HG03108 (cell line): ENCODE data around the gene GPC5.

ENCODE experiments used
- ATAC-seq: cut with Tn5 transposase; IDR thresholded peaks from one replicate; pipeline ENCODE4 v1.9.1; 2021; ENCODE audit warnings: moderate library complexity; ENCODE audit not compliant: unreplicated experiment

GPC5 gene

DNA sequence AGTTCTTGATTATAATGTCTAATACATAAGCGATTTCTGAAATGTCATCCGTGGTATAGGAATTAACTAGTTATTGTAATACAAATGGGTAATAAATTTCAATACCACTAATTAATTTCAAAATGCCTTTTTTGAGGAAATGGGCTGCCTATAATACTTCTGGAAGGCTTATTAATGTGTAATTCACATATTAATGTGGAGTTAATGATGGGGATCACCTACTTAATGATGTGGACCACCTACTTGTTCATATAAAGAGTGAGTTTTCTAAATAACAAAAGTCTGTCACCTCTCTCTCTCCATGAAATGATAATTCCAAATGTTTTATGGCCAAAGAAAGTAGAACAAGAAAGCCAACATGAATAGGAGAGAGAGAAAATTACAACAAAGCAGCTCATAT is 914.4 kb downstream of the GPC5 start:
- no peak for ATAC-seq

DNA sequence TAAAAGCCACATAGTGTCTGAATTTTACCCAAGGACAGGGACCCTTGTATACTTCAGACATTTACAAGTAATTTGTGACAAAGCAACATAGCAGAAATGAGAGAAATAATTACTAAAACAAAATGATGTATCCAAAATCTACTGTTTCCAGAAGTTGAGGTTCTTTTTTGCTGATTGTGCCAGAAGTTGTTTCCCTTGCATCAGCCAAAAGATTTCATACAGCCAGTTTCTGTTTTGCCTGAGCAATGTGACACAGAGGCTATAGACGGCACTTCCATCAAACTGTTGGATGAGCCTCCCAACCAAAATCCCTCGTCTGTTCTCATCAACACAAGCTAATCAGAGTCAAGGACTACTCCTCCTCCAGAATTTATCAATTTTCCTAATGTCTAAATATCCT is 915.0 kb downstream of the GPC5 start:
- no peak for ATAC-seq

DNA sequence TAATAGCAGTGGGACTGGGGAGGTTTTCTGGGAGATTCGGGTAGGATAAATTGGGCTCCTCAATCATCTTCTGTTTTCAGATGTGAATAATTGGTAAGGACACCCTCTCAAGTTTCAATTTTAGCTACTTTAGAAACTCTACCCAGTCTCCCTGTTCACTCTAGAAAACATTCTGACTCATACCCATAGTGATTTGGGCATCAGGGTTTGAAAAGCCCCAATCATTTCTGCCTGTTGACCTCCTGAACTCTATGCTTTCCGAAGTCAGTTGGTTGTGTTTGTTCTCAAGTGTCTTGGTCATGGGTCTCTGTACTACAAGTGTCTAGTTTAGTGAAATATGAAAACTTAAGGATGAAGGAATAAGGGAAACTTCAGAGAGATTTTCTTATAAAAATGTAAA is 916.8 kb downstream of the GPC5 start:
- no peak for ATAC-seq

DNA sequence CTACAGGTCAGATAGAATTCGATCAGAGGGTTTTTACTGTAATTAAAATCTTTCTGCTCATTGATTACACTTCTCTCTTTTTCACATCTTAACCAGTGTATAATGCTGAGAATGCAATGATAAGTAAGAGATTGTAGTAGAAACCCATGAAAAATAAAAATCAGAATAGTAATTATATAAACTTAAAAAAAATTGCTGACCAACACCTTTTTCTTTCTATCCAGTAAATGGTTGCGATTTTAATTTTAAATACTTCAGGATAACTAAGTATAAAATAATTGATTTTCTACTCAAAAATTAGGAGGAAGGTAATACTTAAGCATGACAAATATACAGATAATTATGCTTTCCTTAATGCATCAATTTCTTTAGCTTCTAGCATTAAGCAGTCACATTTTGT is 917.6 kb downstream of the GPC5 start:
- no peak for ATAC-seq

DNA sequence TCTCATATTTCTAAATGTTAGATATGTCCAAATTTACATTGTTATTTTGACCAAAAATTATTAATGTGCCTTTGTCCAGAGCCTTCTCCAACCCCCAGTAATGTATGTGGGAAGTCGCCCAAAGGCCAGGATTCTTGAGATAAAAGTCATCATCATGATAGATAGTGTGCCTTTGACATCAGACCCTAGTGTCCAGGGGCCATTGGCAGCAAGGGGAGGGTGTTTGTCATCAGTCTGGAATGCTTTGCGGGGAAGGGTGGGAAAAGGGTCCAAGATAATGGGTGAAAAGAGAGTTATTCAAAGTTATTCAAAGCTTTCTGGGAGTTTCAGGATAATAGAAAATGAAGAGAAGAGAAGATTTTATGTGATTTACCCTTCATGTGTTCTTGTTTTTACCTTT is 918.6 kb downstream of the GPC5 start:
- ATAC-seq = no peak

DNA sequence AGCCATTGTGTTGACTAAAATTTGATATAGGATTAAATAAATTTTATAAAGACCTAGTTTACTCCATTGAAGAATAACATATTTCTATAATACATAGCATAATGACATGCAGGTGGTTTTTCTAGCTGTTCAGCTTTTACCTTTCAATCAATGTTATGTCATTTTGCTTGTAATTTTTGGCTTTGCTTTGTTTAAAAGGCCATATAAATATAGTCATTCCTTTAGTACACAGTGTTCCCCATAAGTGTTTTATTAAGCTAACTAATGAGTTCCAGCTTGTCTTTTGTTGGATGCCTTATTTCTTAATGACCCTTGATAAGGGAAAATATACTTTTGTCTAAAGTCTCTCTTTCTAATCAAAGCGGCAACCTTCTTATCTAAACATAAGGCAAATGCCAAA is 921.9 kb downstream of the GPC5 start:
- no peak for ATAC-seq

DNA sequence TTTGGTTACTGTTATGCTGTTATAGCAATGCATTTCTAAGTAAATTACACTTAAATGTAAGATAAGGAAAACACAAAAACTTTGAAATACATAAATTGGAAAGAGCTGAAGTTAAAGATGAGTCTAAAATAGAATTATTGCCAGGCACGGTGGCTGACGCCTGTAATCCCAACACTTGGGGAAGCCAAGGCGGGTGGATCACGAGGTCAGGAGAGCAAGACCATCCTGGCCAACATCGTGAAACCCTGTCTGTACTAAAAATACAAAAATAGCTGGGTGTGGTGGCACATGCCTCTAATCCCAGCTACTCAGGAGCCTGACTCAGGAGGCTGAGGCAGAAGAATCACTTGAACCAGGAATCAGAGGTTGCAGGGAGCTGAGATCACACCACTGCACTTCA is 922.8 kb downstream of the GPC5 start:
- no peak for ATAC-seq

DNA sequence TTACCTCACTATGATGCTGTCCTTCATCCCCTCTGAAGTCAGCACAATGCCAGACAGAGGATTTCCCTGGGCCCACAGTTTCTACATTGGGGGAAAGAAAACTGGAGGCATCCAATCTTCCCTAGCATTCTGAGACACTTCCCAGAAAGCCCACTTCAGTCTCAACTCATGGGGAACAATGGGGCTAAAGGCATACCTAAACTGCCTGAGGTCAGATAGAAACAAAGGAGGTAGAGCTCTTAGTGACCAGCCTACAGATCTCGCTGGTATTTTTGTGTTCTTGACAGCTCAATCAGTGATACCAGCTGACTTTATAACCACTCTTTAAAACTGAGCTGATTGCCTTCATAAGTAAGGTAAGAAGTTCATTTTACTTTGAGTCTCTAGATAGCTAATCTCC is 947.2 kb downstream of the GPC5 start:
- ATAC-seq = no peak

DNA sequence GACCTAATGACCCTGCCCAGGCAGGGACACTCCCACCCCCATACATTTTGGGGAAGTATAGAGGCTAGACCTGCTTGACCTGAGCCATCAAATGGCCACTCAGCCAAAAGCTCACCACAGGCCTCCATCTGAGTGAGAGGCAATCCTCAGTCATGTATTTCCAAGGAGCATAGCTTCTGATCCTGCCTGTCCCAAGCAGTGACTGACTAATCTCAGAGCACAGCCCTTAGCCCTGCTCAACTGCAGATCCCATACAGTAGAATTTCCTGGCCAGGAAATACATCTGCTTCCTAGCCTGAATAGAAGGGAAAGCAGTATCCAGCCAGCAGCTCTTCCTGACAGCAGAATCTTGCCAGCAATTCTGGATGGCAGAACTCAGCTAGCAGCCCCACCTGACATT is 947.6 kb downstream of the GPC5 start:
- ATAC-seq = no peak

DNA sequence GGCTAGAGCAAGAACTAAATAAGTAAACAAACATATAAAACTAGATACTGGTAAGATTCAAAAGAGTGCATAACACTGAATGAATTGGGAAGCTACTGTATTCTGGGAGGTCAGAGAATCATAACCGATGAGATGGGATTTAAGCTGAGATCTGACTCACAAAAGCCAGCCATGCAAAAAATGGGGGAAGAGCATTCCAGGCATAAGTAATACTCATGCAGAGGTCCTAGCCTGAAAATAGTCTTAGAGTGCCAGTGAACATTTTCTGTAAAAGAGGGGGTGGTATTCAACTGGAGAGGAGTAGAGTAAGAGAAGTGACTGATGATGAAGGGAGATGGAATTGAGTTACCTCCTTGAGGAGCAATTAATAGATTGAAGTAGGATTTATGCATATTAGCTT is 956.2 kb downstream of the GPC5 start:
- ATAC-seq = no peak

DNA sequence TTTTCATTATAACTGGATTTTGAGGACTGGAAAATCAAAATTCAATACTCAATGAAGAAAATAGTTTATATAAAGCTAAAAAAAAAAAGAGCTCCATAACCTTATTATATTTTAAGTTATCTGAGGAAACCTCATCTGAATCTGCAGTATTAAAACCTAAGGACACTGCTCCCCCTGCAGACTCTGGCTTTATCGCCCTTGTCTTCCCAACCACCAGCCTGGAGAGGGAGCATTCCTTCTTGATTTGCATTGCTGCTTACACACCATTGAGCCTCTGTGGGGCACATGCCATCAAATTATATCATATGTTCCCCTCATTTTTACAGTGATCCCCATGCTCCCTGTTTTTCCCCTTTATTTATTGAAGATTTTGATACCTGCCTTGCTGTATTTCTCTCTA is 956.8 kb downstream of the GPC5 start:
- no peak for ATAC-seq

DNA sequence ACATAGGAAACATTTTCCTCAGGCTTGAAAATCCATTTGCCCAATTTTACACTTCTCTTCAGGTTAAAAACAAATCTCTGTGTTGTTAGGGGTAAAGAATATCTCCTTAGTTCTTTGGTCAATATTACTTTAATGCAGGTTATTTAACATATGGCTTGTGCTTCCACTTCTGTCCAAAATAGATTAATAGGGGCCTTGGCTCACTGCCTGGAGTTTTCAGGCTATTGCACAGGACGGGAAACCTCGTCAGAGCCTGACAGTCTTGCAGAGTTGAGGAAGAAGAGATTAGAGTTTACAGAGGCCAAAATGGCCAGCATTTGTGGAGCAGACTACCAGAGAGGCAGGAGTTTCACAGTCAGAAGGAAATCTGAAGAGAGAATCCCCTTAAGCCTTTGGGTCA is 964.3 kb downstream of the GPC5 start:
- ATAC-seq = no peak

DNA sequence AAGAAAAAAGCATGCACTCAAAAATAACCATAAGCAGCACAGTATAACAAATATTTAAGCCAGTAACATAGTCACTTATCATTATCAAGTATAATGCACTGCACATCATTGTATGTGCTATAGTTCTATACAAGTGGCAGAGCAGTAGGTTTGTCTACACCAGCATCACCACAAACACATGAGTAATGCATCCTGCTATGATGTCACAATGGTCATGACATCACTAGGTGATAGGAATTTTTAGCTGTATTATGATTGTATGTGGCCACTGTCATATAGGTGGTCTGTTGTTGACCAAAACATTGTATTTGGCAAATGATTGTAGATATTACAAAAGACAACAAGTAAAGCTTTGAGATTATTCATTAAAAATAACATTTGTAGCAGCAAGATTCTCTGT is 967.5 kb downstream of the GPC5 start:
- no peak for ATAC-seq

DNA sequence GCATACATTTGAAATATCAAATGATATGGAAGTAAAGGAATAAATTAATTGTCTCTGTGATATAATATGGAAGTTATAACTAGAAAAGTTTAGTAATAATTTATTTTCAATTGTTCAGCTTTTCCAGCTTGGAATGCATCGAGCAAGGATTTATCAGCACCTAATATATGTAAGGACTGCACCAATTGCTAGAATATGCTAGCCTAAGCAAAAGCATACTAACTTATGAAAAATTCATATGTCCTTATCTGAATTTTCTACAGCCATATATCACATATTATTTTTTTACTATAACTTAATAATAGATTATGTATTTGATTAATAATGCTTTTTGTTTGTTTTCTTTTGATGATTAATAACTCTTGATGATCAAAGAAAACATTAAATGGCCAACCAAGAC is 979.0 kb downstream of the GPC5 start:
- ATAC-seq = no peak

DNA sequence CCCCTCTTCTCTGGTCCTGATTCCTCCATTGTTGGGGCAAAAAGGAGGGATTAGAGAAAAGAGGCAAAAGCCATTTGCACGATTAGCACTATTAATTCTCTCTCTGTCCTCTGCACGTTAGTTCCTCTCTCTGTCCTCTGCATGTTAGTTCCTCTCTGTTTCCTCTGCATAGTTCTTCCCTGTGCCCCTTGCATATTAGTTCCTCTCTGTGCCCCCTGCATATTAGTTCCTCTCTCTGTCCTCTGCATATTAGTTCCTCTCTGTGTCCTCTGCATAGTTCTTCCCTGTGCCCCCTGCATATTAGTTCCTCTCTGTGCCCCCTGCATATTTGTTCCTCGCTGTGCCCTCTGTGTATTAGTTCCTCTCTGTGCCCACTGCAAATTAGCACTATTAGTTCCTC is 981.0 kb downstream of the GPC5 start:
- no peak for ATAC-seq

DNA sequence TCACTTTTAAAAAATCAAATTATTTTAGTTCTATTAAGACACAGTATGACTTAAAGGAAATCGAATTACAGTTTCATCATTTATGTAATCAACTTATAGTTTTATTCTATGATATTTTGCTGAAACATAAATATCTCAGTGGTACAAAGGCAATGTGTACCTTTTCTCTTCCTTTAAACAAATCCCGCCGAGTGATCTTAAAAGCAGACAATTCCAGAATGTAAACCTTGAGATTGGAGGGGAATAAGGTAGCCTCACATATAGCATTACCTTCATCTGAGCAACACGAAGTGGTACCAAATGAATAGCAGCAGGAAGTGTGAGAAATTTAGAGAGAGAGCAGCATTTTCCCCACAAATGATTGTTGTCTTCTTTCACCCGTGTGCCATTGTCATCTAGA is 986.0 kb downstream of the GPC5 start:
- no peak for ATAC-seq

DNA sequence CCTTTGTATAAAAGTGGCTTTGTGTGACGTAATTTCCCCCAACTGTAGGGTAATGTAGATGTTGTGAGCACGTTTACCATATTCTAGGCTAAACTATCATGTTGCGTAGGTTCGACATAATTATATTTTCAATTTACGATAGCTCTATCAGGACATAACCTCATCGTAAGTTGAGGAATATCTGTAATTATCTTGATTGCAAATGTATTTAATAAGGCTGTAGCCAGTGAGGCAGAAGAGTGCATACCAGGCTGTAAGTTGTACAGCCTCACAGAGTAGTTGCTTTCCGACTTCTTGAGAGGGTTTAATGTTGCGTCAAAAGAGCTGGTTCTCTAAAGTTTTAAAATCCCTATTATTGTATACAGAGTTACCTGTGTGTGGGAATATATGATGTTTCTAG is 988.8 kb downstream of the GPC5 start:
- no peak for ATAC-seq

DNA sequence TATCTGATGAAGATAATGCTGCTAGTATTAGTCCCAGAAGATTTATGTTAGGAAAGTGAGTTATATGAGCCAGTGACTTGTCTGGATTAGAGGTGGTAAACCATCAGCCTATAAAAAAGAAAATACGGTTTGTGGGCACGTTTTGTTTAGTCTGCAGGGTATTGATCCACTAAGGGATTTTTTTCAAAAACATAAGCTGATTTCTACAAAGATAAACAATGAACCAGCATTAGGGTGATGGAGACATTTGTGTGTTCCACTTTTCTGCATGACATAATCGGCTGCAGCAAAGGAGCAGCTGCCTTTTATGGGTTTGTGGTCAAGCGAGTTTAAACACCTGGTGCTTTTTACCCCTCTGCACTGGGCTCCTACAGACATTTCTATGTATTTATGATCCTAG is 991.8 kb downstream of the GPC5 start:
- ATAC-seq = no peak

DNA sequence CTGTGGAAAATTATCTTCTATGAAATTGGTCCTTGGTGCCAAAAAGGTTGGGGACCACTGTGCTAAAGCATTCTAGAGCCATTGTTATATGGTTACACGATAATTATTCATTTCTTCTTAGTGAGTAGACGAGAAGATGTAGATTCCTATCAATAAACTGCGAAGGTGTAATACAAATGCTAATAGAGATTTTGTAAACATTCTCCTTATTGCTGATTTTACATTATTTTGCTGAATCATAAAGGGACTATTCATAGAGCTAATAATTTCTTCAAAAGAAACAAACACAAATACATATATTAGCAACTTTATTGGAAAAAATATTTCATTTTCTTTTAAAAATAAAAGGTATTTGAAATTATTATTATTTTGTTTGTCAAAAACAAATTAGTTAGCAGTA is 1005.2 kb downstream of the GPC5 start:
- no peak for ATAC-seq

DNA sequence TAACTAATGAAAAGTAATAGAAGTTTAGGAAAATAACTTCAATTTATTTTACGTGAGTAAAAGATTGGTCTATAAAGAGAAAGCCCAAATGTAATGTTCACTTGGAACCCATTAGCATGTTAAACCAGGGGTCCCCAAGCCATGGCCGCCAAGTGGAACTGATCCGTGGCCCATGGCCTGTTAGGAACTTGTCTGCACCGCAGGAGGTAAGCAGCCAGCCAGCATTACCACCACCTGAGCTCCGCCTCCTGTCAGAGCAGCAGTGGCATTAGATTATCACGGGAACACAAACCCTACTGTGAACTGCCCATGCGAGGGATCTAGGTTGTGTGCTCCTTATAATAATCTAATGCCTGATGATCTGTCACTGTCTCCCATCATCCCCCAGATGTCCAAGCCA is 1009.4 kb downstream of the GPC5 start:
- ATAC-seq = no peak

DNA sequence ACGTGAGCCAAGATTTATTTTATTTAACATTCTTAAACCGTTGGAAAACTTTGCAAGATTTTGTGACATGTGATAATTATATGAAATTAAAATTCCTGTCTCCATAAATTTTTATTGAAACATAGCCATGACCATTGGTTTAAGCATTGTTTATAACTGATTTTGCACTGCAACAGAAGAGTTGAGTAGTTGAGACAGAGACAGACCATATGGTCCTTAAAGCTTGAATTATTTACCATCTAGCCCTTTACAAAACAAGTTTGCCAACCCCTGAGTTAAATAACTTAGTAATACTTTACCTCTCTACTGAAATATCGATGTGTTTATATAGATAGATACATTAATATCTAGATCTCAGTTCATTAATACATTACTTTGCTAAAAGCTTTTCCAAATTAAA is 1014.1 kb downstream of the GPC5 start:
- ATAC-seq = no peak

DNA sequence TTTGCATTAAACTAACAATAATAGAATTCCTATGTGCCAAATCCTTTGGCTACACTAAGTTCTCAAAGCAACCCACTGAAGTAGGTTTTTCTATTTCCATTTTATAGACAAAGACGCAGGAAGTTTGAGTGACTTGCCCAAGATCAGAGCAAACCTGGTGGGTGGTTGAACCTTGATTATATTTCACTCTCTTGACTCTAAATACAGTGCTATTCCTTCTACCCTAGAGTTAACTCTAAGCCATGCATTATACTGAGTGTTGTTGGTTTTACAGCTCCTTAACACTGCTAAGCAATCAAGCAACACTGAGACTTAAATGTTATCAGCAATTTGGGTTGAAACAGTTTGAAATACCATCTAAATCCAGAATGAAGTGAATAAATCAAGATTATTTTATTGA is 1014.6 kb downstream of the GPC5 start:
- no peak for ATAC-seq

DNA sequence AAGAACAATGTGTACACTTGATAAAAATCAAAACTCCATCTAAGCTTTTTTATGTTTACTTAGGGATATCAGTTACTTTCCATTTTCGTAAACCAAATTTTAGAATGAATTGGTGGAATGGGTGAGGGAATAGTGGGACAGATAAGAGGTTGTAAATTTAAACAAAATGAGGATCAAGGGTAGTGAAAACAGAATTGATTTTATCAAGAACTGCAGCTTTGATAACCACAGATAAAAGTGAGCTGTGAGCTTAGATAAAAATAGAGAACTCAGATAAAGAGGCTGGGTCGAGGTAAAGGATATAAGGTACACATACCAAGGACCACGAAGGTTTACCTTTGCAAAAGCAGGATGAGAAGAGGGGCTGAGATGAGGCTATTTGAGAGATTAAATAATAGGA is 1015.0 kb downstream of the GPC5 start:
- no peak for ATAC-seq

DNA sequence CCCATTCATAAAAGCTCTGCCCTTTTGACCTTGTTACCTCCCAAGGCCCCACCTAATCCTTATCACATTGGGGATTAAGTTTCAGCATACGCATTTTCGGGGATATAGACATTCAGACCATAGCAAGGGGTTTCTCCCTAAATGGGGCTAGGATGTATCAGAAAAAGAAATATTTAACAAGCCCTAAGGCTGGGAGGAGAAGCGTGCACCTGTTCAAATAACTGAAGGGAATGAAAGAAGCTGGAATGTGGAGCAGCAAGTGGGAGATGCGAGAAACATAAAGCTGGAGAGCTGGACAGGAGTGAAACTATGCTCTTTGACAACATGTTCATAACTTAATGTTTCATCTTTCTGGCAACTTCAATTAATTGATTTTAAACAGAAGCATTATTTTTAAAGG is 1016.4 kb downstream of the GPC5 start:
- no peak for ATAC-seq
